ENCODE results near the gene LRRC7.

LRRC7 gene

GRCh38 chr1:69992594-69992993 lies 424.9 kb downstream of the LRRC7 start:
- WGBS, 2 experiments (ENCODE audit: insufficient coverage in 2 of 2) = 58 to 80% methylated on average over 2 of the region's 3 CpGs
- Histone ChIP-seq H3K4me3 (ENCODE audit: extremely low read depth, insufficient read depth, low read length, poor library complexity, severe bottlenecking) (no peak overlapping the region), H3K4me1 (ENCODE audit: control insufficient read depth, insufficient read depth, low read length, poor library complexity, severe bottlenecking) (no peaks in the 10 kb centered on the region), H3K36me3 (ENCODE audit: control insufficient read depth, insufficient read depth, low read length) (no peaks in the 10 kb centered on the region), H3K9me3 (ENCODE audit: control insufficient read depth, low read length) (no peaks in the 10 kb centered on the region), H3K27ac (ENCODE audit: low read depth, low read length, severe bottlenecking) (no peak overlapping the region)

GRCh38 chr1:69993810-69994209 lies 426.1 kb downstream of the LRRC7 start:
- no peaks in the 10 kb centered on the region for H3K9me3 ChIP-seq (ENCODE audit: control insufficient read depth, low read length)
- no peak overlapping the region for H3K4me3 ChIP-seq (ENCODE audit: extremely low read depth, insufficient read depth, low read length, poor library complexity, severe bottlenecking)
- 86% methylated on average over 2 of the region's 4 CpGs; no CpG with 5 or more reads in 1 of the 2 experiments for WGBS, 2 experiments (ENCODE audit: insufficient coverage in 2 of 2)
- H3K27ac ChIP-seq (ENCODE audit: low read depth, low read length, severe bottlenecking) = no peak overlapping the region
- H3K4me1 ChIP-seq (ENCODE audit: control insufficient read depth, insufficient read depth, low read length, poor library complexity, severe bottlenecking) = no peaks in the 10 kb centered on the region
- no peaks in the 10 kb centered on the region for H3K36me3 ChIP-seq (ENCODE audit: control insufficient read depth, insufficient read depth, low read length)

GRCh38 chr1:69994241-69994640 lies 426.5 kb downstream of the LRRC7 start:
- no CpG with 5 or more reads among the region's 1 CpG for WGBS, 2 experiments (ENCODE audit: insufficient coverage in 2 of 2)
- Histone ChIP-seq H3K36me3 (ENCODE audit: control insufficient read depth, insufficient read depth, low read length) (no peaks in the 10 kb centered on the region), H3K9me3 (ENCODE audit: control insufficient read depth, low read length) (no peaks in the 10 kb centered on the region), H3K4me1 (ENCODE audit: control insufficient read depth, insufficient read depth, low read length, poor library complexity, severe bottlenecking) (no peaks in the 10 kb centered on the region), H3K4me3 (ENCODE audit: extremely low read depth, insufficient read depth, low read length, poor library complexity, severe bottlenecking) (no peak overlapping the region), H3K27ac (ENCODE audit: low read depth, low read length, severe bottlenecking) (no peak overlapping the region)

GRCh38 chr1:69998847-69999246 lies 431.1 kb downstream of the LRRC7 start:
- WGBS, 2 experiments (ENCODE audit: insufficient coverage in 2 of 2) = 92 to 100% methylated on average over 1 of the region's 1 CpG
- H3K9me3 ChIP-seq (ENCODE audit: control insufficient read depth, low read length) = no peaks in the 10 kb centered on the region
- H3K4me1 ChIP-seq (ENCODE audit: control insufficient read depth, insufficient read depth, low read length, poor library complexity, severe bottlenecking) = no peaks in the 10 kb centered on the region
- H3K36me3 ChIP-seq (ENCODE audit: control insufficient read depth, insufficient read depth, low read length) = no peaks in the 10 kb centered on the region
- H3K4me3 ChIP-seq (ENCODE audit: extremely low read depth, insufficient read depth, low read length, poor library complexity, severe bottlenecking) = no peak overlapping the region
- no peak overlapping the region for H3K27ac ChIP-seq (ENCODE audit: low read depth, low read length, severe bottlenecking)

- Histone ChIP-seq H3K27ac (ENCODE audit: low read depth, low read length, severe bottlenecking) (no peak overlapping the region), H3K9me3 (ENCODE audit: control insufficient read depth, low read length) (no peaks in the 10 kb centered on the region), H3K36me3 (ENCODE audit: control insufficient read depth, insufficient read depth, low read length) (no peaks in the 10 kb centered on the region), H3K4me1 (ENCODE audit: control insufficient read depth, insufficient read depth, low read length, poor library complexity, severe bottlenecking) (no peaks in the 10 kb centered on the region), H3K4me3 (ENCODE audit: extremely low read depth, insufficient read depth, low read length, poor library complexity, severe bottlenecking) (no peak overlapping the region)
- no CpG with 5 or more reads among the region's 1 CpG for WGBS, 2 experiments (ENCODE audit: insufficient coverage in 2 of 2)
These were observed 435.6 kb downstream of the LRRC7 start for GRCh38 chr1:70003211-70003908.

- H3K4me1 ChIP-seq (ENCODE audit: control insufficient read depth, insufficient read depth, low read length, poor library complexity, severe bottlenecking) = no peaks in the 10 kb centered on the region
- no peaks in the 10 kb centered on the region for H3K36me3 ChIP-seq (ENCODE audit: control insufficient read depth, insufficient read depth, low read length)
- H3K4me3 ChIP-seq (ENCODE audit: extremely low read depth, insufficient read depth, low read length, poor library complexity, severe bottlenecking) = no peak overlapping the region
- no peaks in the 10 kb centered on the region for H3K9me3 ChIP-seq (ENCODE audit: control insufficient read depth, low read length)
- no peak overlapping the region for H3K27ac ChIP-seq (ENCODE audit: low read depth, low read length, severe bottlenecking)
These were observed 437.8 kb downstream of the LRRC7 start for GRCh38 chr1:70005386-70006034.

- WGBS, 2 experiments (ENCODE audit: insufficient coverage in 2 of 2) = 80 to 100% methylated on average over 1 to 2 of the region's 2 CpGs
- Histone ChIP-seq H3K27ac (ENCODE audit: low read depth, low read length, severe bottlenecking) (no peak overlapping the region), H3K9me3 (ENCODE audit: control insufficient read depth, low read length) (no peaks in the 10 kb centered on the region)
These were observed 440.9 kb downstream of the LRRC7 start for GRCh38 chr1:70008660-70009059.

GRCh38 chr1:70017770-70018169 lies 450.0 kb downstream of the LRRC7 start:
- no peaks in the 10 kb centered on the region for H3K9me3 ChIP-seq (ENCODE audit: control insufficient read depth, low read length)
- H3K27ac ChIP-seq (ENCODE audit: low read depth, low read length, severe bottlenecking) = no peak overlapping the region
- H3K4me3 ChIP-seq (ENCODE audit: extremely low read depth, insufficient read depth, low read length, poor library complexity, severe bottlenecking) = no peak overlapping the region
- H3K4me1 ChIP-seq (ENCODE audit: control insufficient read depth, insufficient read depth, low read length, poor library complexity, severe bottlenecking) = no peaks in the 10 kb centered on the region
- no peaks in the 10 kb centered on the region for H3K36me3 ChIP-seq (ENCODE audit: control insufficient read depth, insufficient read depth, low read length)

More at GRCh38 chr1:70008660-70009059, 440.9 kb downstream of the LRRC7 start:
- H3K4me1 ChIP-seq (ENCODE audit: control insufficient read depth, insufficient read depth, low read length, poor library complexity, severe bottlenecking) = no peaks in the 10 kb centered on the region
- H3K4me3 ChIP-seq (ENCODE audit: extremely low read depth, insufficient read depth, low read length, poor library complexity, severe bottlenecking) = no peak overlapping the region
- H3K36me3 ChIP-seq (ENCODE audit: control insufficient read depth, insufficient read depth, low read length) = no peaks in the 10 kb centered on the region

- Histone ChIP-seq H3K9me3 (ENCODE audit: control insufficient read depth, low read length) (no peaks in the 10 kb centered on the region), H3K4me1 (ENCODE audit: control insufficient read depth, insufficient read depth, low read length, poor library complexity, severe bottlenecking) (no peaks in the 10 kb centered on the region), H3K36me3 (ENCODE audit: control insufficient read depth, insufficient read depth, low read length) (no peaks in the 10 kb centered on the region), H3K27ac (ENCODE audit: low read depth, low read length, severe bottlenecking) (no peak overlapping the region), H3K4me3 (ENCODE audit: extremely low read depth, insufficient read depth, low read length, poor library complexity, severe bottlenecking) (no peak overlapping the region)
- WGBS, 2 experiments (ENCODE audit: insufficient coverage in 2 of 2) = no CpG with 5 or more reads among the region's 1 CpG
These were observed 456.6 kb downstream of the LRRC7 start for GRCh38 chr1:70024272-70024671.

GRCh38 chr1:70025052-70025451 lies 457.3 kb downstream of the LRRC7 start:
- no peak overlapping the region for H3K4me3 ChIP-seq (ENCODE audit: extremely low read depth, insufficient read depth, low read length, poor library complexity, severe bottlenecking)
- no peaks in the 10 kb centered on the region for H3K4me1 ChIP-seq (ENCODE audit: control insufficient read depth, insufficient read depth, low read length, poor library complexity, severe bottlenecking)
- no peaks in the 10 kb centered on the region for H3K9me3 ChIP-seq (ENCODE audit: control insufficient read depth, low read length)
- H3K36me3 ChIP-seq (ENCODE audit: control insufficient read depth, insufficient read depth, low read length) = no peaks in the 10 kb centered on the region
- H3K27ac ChIP-seq (ENCODE audit: low read depth, low read length, severe bottlenecking) = no peak overlapping the region

GRCh38 chr1:70025846-70026245 lies 458.1 kb downstream of the LRRC7 start:
- Histone ChIP-seq H3K36me3 (ENCODE audit: control insufficient read depth, insufficient read depth, low read length) (no peaks in the 10 kb centered on the region), H3K27ac (ENCODE audit: low read depth, low read length, severe bottlenecking) (no peak overlapping the region), H3K4me3 (ENCODE audit: extremely low read depth, insufficient read depth, low read length, poor library complexity, severe bottlenecking) (no peak overlapping the region), H3K9me3 (ENCODE audit: control insufficient read depth, low read length) (no peaks in the 10 kb centered on the region), H3K4me1 (ENCODE audit: control insufficient read depth, insufficient read depth, low read length, poor library complexity, severe bottlenecking) (no peaks in the 10 kb centered on the region)
